Measurements from ENCODE around the gene PHC1.

PHC1 gene

GRCh38 chr12:8985213-8985754 is 71.0 kb downstream of the PHC1 start:
- TF ChIP-seq, protein P1, sequence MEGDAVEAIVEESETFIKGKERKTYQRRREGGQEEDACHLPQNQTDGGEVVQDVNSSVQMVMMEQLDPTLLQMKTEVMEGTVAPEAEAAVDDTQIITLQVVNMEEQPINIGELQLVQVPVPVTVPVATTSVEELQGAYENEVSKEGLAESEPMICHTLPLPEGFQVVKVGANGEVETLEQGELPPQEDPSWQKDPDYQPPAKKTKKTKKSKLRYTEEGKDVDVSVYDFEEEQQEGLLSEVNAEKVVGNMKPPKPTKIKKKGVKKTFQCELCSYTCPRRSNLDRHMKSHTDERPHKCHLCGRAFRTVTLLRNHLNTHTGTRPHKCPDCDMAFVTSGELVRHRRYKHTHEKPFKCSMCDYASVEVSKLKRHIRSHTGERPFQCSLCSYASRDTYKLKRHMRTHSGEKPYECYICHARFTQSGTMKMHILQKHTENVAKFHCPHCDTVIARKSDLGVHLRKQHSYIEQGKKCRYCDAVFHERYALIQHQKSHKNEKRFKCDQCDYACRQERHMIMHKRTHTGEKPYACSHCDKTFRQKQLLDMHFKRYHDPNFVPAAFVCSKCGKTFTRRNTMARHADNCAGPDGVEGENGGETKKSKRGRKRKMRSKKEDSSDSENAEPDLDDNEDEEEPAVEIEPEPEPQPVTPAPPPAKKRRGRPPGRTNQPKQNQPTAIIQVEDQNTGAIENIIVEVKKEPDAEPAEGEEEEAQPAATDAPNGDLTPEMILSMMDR (IDR thresholded peaks at IDR 0.05; ENCODE audit: control insufficient read depth, extremely low read depth, insufficient read depth): no peak
- no peak for DNase-seq (ENCODE audit: low read depth)
- no peak overlapping the region for H3K4me3 ChIP-seq (ENCODE audit: low read depth, low read length)

DNA sequence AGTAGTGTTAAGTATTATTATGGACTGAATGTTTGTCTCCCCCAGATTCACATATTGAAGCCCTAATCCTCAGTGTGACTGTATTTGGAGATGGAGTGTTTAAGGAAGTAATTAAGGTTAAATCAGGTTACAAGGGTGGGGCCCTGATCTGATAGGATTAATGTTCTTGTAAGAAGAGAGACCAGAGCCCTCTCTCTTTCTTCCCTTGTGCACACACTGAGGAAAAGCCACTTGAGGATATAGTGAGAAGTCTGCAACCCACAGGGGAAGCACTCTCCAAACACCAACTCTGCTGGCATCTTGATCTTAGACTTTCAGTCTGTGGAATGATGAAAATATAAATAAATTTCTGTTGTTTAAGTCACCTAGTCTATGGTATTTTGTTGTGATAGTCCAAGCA is 72.9 kb downstream of the PHC1 start:
- TF ChIP-seq, protein P1 (IDR thresholded peaks at IDR 0.05; ENCODE audit: control insufficient read depth, extremely low read depth, insufficient read depth): no peak

GRCh38 chr12:8987685-8988084 is 73.4 kb downstream of the PHC1 start:
- TF ChIP-seq, protein P1 (IDR thresholded peaks at IDR 0.05; ENCODE audit: control insufficient read depth, extremely low read depth, insufficient read depth): no peak
- no peak for DNase-seq (ENCODE audit: low read depth)
- H3K4me3 ChIP-seq (ENCODE audit: low read depth, low read length): no peak overlapping the region

More for the DNA sequence above, 72.9 kb downstream of the PHC1 start:
- no peak overlapping the region for H3K4me3 ChIP-seq (ENCODE audit: low read depth, low read length)
- no peak for DNase-seq (ENCODE audit: low read depth)

- no peak for DNase-seq (ENCODE audit: low read depth)
- H3K4me3 ChIP-seq (ENCODE audit: low read depth, low read length): no peak within 1 kb of the TSS
- TF ChIP-seq, protein P1 (IDR thresholded peaks at IDR 0.05; ENCODE audit: control insufficient read depth, extremely low read depth, insufficient read depth): no peak
Observed at GRCh38 chr12:8989413-8989812, 75.1 kb downstream of the PHC1 start, which contains the start of gene KLRG1. Gene KLRG1, plus strand, starts transcription at chr12:8989546. Its CDS starts 90 bp downstream, at chr12:8989636.

Data from LNCaP clone FGC (cell line).